ENCODE measurements around the gene NOS2.
"Not testable (repeated sequence)": the region's sequence is repeated elsewhere in the genome, so short reads cannot be mapped to it uniquely, and the experiment has no call there.

Gene NOS2

DNA sequence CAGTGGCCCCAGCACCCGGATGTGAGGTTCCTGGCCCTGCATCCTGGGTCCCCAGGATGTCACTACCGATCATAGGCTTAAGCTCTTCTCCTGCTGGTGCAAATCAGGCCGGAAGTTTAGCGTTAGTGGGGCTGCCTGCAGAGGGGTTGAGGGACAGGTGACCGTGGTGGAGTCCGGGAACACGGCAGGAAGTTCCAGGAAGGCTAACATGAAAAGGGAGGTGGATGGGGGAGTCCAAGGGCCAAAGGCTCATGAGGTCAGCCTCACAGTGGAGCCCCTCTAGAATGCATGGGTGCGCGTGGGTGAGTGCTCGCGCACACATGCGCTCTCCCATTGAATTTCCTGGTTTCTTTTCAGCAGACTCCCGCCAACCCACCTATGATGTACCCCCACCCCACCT is 46.6 kb downstream of the NOS2 start:
- DNase-seq, result not testable (repeated sequence)

DNA sequence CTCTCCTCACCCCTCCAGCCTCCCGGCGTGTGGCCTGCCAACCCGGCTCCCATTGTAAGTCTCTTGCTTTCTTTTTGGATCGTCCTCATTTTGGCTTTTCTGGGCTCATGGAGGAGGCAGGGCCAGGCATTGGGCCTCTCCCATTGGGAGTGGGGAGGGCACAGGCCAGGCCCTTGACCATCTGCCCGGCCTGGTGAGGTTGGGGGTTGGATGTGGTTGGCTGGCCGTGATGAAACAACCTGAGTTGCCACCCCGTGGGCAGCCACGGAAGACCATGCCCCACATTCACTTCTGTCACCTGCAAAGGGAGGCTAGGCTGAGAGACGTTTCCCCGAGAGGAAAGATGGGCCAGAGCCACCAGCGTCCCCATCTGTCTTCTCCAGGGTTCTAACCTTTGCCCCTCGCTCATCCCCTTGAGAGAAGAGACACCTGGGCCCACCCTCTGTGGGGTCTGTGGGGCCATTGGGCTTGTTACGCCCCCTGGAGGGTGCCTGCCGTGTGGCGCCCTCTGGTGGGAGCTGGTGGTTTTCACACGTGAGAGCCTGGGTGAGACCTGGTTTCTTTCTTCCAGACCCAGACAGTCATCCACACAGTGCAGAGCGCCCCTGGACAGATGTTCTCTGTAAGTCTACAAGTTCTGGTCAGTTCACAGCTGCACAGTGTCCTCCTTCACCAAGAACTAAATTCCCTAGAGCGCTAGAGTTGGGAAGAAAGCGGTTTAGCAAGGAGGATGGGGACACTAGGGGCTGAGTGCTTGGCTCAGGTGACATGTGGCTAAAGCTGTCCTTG is 47.3 kb downstream of the NOS2 start:
- DNase-seq, result not testable (repeated sequence)

- DNase-seq, result no peak
These were observed 48.5 kb downstream of the NOS2 start for GRCh38 chr17:27751622-27752490.

DNA sequence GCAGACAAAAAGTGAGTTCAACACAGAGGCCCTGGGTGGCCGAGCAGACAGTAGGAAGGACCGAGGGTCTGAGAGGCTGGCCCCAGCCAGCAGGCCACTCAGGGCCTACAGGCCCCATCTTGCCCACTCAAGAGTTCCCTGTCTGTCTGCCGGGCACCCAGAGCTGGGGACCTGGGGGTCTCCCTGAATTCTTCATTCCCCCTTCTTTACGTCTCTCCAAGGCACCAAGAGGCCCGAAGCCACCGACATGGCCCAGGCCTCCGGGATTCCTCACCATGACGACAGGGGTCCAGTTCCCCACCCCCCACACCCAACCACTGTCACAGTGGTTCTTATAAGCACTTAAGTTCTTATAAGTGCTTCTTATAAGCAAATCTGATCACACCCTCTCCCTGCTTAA is 49.2 kb downstream of the NOS2 start:
- DNase-seq, result no peak

DNA sequence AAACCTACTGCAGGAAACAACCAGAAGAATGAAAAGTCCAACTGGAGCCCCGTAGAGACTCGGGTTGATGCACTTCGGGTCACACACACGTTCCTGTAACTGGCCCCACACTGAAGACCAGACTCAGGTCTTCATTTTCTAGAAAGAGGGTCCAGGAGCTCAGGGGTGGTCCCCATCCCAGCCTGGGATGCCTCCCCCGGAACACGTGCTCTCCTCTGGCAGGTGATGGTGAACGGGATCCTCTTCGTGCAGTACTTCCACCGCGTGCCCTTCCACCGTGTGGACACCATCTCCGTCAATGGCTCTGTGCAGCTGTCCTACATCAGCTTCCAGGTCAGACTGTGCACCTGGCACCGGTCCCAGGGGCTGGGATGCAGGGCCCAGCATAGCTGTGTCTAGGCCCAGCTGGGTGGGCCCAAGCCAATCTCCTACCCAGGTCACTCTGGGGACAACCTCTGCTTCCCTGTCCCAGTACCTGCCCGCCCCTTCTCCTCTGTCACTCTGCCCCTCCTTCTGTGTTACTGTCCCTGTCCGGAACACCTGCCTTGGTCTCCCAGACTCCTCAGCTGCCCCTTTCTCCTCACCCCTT is 50.7 kb downstream of the NOS2 start:
- DNase-seq, result not testable (repeated sequence)

GRCh38 chr17:27748360-27748825 is 51.9 kb downstream of the NOS2 start:
- no peak for DNase-seq

DNA sequence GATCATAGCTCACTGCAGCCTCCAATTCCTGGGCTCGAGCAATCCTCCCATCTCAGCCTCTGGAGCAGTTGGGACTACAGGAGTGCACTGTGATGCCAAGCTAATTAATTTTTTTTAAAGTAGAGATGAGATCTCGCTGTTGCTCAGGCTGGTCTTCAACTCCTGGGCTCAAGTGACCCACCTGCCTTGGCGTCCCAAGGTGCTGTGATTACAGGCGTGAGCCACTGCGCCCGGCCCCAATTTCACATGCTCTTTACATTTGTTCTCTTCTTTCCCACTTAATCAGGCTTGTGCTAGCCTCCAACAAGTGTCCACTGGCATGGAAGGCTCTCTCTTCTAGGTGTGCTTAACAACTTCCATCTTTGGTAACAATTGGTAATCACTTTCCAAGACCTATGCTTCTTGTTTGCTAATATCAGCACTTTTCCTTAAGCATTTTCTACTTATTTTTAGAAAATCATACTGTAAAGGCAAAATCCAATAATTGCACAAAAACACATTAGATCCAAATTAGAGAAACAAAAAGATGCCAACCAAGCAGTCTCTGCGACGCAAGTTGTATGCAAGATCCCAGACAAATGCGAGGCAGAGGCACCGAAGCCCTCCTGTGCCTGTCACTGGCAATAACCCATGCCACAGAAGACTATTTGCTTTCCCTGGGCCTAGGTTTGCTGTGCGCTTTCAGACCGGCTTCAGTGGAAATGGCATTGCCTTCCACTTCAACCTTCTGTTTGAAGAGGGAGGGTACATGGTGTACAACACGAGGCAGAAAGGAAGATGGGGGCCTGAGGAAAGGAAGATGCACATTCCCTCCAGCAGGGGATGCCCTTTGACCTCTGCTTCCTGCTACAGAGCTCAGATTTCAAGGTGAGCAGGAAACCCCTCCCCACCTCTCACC is 52.6 kb downstream of the NOS2 start:
- no peak for DNase-seq

GRCh38 chr17:27746881-27747280 is 53.4 kb downstream of the NOS2 start:
- DNase-seq, result no peak

GRCh38 chr17:27746320-27746719 is 54.0 kb downstream of the NOS2 start:
- DNase-seq, result not testable (repeated sequence)

DNA sequence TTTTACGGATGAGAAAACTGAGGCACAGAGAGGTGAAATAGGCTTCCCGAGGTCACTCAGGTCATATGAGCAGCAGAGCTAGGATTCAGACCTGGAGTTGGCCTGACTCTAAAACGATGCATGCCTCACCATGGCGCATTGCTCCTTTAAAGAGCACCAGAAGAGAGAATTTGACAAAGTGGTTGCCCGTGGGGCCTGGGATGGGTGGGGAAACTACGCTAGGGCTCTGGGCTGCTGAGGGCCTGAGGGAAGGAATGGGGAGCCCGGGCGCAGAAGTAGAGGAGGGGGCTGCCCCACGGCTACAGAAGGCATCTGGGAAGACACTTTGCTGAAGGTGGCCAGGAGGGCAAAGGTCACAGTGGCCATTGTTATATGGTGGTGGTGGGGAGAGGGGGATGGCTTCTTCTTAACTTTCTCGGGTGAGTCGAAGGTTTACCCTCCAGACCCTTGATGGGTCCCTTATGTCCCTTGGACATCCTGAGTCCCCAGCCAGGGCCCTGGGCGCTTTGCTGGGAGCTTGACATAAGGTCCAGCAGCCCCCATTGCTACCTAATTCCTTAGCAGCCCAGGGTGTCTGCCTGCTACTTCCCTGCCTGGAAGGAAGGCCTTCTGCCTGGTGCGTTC is 55.0 kb downstream of the NOS2 start:
- DNase-seq, result not testable (repeated sequence)

DNA sequence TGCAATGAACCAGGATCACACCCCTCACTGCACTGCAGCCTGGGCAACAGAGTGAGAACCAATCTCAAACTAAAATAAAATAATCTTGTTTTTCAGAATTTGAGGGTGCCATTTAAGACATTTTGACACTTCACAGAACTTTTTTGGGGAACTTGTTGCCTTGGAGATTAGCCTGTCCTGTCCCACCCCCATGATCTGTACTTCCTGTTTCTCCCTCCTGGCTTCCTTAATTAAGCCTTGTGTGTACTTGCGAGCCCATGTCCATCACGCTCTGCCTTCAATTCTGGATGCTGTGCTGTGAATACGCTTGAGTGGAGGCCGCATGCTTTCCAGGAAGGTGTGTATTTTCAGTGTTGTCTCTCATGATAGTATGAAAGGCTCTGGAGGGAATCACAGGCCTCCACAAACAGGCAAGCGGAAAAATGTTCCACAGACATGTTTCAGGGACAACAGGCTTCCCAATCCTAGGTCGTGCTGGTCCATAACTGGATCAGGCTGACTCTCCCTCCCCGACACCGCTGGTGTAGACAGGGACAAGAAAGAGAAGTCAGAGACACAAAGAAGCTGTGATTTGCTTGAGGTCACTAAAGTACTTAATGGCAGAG is 56.9 kb downstream of the NOS2 start:
- no peak for DNase-seq

GRCh38 chr17:27741971-27742575 is 58.3 kb downstream of the NOS2 start:
- no peak for DNase-seq

GRCh38 chr17:27741361-27741861 is 58.9 kb downstream of the NOS2 start:
- DNase-seq, result no peak

- not testable (repeated sequence) for DNase-seq
These were observed 59.8 kb downstream of the NOS2 start for GRCh38 chr17:27740541-27740940.

GRCh38 chr17:27733773-27734172 is 66.6 kb downstream of the NOS2 start:
- no peak for DNase-seq

- DNase-seq, result not testable (repeated sequence)
These were observed 67.6 kb downstream of the NOS2 start for GRCh38 chr17:27732746-27733145.

DNA sequence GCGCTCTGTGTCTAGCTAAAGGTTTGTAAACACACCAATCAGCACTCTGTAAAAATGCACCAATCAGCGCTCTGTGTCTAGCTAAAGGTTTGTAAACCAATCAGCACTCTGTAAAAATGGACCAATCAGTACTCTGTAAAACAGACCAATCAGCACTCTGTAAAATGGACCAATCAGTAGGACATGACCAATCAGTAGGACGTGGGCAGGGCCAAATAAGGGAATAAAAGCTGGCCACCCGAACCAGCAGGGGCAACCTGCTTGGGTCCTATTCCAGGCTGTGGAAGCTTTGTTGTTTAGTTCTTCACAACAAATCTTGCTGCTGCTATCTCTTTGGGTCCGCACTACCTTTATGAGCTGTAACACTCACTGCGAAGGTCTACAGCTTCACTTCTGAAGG is 74.3 kb downstream of the NOS2 start:
- DNase-seq, result not testable (repeated sequence)

DNA sequence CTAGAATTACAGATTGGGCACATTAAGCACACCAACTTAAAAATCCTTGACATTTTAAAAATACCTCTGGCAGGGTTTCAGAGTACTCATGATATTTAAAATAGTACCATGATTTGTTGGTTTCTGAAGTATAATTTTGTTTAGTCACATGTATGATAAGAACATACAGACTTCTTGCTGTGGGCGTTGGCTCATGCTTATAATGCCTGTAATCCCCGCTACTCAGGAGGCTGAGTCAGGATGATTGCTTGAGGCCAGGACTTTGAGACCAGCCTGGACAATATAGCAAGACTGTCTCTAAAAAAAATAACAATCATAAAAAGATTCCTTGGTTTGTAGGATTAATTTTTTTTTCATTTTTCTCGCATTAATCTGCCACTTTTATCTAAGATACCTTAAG is 78.5 kb downstream of the NOS2 start:
- no peak for DNase-seq
